DOHH2 (cell line): ENCODE results near the gene PHKG1.

Source experiments
- EZH2phosphoT487 ChIP-seq: fragments of 200-600 bp; sonication (generic); IDR thresholded peaks from 2 replicates; pipeline ENCODE4 v1.6.1; 2017; ENCODE audit warnings: borderline replicate concordance, mild to moderate bottlenecking, antibody characterized with exemption, low read length, moderate library complexity, mixed read lengths
- TF ChIP-seq, protein P1 (sequence below): fragments of 200-600 bp; sonication (generic); IDR thresholded peaks from one replicate; pipeline ENCODE4 v1.5.1; 2014; ENCODE audit warnings: antibody characterized with exemption, mild to moderate bottlenecking, low read depth, low read length; ENCODE audit not compliant: poor library complexity, severe bottlenecking

DNA sequence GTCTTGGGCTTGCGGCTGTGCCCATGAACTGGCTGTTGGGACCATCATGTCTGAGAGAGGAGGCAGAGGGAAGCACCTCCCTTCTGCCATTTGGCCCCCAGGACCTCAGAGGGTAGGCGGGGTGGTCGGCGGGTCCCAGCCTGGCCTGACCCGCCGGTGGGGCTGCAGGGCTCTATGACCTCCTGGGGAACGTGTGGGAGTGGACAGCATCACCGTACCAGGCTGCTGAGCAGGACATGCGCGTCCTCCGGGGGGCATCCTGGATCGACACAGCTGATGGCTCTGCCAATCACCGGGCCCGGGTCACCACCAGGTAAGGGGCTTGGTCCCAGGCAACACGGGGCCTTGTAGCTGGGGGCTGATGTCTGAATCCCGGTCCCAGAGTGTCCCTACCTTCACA is 14.6 kb downstream of the PHKG1 start:
- TF ChIP-seq, protein P1, sequence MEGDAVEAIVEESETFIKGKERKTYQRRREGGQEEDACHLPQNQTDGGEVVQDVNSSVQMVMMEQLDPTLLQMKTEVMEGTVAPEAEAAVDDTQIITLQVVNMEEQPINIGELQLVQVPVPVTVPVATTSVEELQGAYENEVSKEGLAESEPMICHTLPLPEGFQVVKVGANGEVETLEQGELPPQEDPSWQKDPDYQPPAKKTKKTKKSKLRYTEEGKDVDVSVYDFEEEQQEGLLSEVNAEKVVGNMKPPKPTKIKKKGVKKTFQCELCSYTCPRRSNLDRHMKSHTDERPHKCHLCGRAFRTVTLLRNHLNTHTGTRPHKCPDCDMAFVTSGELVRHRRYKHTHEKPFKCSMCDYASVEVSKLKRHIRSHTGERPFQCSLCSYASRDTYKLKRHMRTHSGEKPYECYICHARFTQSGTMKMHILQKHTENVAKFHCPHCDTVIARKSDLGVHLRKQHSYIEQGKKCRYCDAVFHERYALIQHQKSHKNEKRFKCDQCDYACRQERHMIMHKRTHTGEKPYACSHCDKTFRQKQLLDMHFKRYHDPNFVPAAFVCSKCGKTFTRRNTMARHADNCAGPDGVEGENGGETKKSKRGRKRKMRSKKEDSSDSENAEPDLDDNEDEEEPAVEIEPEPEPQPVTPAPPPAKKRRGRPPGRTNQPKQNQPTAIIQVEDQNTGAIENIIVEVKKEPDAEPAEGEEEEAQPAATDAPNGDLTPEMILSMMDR = no peak
- no peak for TF ChIP-seq EZH2phosphoT487
